Activated CD8-positive, alpha-beta memory T cell treated with anti-CD3 and anti-CD28 coated beads, Interleukin-2, amount 50 U/mL, for 1 hour (primary cell): ENCODE measurements around the gene KRTAP29-1.

ENCODE experiments used
- DNase-seq: peaks from one replicate; pipeline ENCODE4 v3.0.0-alpha.2; 2020; ENCODE audit errors: extremely low read depth

Gene KRTAP29-1

GRCh38 chr17:41328207-41328606 lies 25.6 kb upstream of the KRTAP29-1 start:
- DNase-seq: no peak

DNA sequence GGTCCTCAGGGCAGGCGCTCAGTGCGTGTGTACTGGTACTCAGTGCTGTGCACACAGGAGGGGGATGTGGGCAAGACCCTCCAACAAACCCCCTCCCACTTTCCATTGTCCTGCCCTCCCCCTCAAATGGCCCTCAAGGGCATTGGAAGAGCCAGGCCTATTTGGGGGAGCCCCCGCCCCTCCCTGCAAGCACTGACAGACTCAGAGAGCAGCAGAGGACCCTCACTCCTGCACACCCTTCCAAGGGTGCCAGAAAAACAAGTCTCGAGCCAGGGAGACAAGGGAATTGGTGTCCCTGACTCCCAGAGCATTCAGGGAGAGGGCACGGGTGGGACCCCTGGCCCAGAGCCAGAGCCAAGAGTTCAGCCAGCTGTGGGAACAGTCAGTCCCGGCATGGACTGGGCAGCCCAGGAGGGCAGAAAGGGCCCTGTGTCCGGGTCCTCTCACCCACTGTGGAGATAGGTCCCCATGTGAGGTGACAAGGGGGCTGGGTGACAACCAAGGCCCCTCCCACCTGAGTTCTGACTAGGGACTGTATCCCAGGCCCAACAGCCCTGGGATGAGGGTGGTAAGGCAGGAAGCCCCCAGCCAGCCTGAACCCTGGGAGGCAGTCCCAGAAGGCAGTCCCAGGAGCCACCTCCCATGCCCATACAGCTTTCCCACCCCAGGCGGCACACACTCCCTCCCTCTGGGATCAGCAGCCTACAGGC lies 24.9 kb upstream of the KRTAP29-1 start:
- no peak for DNase-seq

DNA sequence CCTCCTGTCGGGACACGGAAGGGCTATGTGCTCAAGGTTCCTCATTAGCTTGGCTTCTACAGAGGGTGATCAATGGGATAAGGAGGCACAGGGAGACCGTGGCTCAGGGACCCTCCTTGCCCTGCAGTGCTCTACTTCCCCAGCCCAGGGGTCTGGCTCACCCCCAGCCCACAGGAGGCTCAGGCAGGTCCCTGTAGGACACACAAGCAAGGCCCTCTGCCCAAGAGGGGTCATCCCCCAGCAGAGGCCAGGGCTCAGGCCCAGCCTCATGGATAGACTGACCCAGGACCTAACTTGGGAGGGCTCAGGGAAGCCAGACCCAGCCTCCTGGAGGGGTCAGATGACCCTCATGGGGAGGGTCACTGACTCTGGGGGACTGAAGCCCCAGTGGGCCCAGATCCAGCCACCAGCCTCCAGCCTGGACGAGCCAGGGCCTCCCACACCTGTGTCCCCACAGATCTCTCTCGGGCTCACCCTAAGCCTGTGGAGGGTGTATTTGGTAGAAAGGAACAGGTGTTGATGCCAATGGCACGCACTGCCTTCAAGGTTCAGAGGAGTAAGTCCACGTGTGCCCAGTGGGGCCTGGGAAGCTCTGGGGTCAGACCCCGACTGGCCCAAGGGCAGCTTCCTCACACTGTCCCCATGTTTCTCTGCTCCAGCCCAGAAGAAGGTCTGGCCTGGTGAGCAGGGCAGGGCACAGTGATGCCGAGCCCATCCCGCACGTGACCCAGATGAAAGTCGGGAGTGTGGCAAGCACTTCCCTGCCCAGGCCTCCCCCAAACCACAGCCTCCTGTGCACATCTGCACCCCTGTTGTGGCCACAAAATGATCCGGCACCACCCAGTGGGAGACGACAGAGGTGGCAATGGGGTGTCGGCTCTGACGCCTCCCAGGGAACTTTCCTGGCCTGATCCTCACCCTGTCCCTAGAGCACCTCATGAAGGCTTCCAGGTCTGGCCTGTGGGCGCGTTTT lies 23.8 kb upstream of the KRTAP29-1 start:
- DNase-seq: no peak

- no peak for DNase-seq
These were observed 23.0 kb upstream of the KRTAP29-1 start for GRCh38 chr17:41325611-41326010.

GRCh38 chr17:41325126-41325525 lies 22.5 kb upstream of the KRTAP29-1 start:
- no peak for DNase-seq

DNA sequence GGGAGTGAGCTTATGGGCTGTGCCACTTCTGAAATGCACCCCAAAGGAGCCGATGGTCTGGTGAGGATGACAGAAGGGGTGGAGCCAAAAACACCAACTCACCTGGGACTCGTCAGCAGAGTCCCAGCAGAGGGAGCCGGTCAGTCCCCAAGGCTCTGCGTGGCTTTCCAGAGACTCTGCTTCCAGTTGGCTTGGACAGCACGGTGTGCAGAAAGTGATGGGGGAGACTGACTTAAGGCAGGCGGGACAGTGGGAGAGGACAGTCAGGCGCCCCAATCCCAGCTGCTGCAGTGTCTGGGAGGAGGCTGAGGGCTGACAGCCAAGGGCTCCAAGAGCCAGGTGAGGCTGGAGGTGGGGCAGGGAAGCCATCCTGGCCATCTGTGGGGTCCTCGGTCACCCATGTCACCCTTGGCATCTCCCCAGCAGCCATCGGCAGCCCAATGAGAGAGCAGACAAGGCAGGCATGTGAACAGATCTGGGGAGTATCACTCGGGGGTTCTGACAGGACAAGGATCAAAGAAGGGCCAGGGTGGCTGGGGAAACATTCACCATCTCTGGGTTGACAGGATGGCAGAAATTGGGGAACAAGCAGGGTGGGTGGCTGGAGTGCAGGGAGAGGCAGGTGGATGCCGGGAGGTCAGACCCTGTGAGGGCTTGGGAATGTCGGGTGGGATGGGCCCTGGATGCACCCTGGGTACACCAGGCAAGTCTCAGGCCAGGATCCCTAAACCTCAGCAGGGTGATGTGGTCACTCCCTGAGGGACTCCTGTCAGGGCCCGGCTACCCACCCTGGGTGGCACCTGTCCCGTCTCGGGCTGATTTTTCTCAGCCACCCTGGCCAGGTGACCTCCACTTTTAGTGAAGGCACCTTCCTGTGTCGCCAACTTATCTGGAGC lies 21.8 kb upstream of the KRTAP29-1 start:
- DNase-seq: no peak

DNA sequence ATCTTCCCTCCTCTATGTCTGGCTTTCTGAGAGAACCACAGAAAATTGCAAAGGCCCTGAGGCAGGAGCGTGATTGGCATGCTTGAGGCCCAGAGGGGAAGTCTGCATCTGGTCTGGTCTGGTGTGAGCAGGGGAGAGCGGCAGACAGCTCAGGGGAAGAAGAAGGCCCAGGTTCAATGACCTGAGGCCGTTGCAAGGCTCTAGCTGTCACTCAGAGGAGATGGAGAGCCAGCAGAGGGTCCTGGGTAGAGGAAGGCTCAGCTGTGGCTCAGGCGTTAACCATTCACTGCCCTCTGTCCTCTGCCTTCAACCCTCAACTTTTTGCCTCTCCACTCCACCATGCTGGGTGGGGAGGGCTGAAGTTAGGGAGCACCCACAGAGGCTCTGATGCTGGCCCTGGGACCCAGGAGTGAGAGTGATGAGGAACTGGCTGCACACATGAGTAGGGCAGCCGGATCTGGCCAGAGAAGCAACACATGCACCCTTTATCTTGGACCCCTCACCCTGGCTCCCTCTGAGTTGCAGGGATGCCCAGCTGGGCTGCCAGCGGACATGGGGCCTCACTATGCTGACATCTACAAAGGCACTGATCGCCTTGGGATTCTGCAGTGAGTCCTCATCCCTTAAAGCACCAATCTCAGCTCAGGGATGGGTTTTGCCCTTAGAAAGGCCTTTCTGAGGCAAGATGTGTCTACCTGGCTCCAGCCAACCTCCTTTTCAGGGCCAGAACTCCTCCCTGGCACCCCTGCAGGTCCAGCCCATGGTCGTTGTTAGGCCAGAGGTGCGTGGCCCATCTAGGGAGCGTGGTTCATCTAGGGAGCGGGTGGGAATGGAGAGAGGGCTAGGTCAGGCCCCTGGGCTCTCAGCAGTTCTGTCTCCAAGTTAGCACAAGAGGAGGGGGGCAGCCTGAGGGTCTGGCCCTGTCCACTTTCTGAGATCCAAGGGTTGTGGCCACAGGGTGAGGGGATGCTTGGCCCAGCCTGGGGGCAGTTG lies 20.5 kb upstream of the KRTAP29-1 start:
- DNase-seq: no peak

DNA sequence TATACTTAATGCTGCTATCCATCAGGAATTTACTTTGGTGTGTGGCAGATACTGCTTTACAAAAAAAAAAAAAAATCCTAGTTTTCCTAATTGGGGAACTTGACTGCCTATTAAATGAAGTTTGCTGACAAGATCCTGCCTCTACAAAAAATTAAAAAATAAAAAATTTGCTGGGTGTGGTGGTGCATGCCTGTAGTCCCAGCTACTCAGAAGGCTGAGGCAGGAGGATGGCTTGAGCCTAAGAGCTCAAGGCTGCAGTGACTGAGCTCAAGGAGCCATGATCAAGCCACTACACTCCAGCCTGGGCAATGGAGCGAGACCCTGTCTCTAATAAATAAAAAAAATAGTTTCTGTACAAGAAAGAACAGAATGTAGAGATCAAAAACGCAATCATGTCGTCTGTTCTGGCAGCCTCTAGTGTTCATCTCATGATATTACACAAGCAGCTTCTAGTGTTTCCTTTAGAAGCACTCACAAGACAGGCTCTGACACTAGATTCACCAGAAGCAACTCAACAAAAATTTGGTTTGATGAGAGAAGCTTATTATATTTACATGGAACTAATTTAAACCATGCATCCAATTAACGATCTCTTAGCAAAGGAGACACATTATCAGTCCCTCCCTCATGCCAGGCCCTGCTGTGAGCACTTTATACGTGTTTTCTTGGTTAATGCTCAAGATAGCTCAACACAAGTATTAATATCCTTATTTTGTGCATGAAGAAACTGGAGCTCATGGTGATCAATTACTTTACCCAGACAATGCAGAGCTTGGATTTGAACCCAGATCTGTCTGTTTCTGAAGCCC lies 19.6 kb upstream of the KRTAP29-1 start:
- DNase-seq: no peak

DNA sequence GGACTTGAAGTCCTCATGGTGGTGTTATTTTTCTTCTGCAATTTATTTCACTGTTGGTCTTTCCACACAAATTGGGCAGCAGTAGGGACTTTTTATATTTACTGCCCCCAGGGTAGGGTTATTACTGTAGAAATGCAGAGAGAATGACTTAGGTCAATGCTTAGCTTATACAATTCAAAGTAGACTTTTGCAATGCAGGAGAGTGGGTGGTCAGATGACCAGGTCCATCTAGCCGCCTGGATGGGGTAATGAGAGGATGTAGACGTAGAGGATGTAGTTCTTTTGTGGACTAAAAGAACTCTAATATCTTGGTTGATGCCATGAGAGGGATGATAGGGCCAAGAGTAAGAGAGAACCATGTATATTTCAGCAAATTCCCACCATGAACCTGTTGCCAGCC lies 15.6 kb upstream of the KRTAP29-1 start:
- no peak for DNase-seq

DNA sequence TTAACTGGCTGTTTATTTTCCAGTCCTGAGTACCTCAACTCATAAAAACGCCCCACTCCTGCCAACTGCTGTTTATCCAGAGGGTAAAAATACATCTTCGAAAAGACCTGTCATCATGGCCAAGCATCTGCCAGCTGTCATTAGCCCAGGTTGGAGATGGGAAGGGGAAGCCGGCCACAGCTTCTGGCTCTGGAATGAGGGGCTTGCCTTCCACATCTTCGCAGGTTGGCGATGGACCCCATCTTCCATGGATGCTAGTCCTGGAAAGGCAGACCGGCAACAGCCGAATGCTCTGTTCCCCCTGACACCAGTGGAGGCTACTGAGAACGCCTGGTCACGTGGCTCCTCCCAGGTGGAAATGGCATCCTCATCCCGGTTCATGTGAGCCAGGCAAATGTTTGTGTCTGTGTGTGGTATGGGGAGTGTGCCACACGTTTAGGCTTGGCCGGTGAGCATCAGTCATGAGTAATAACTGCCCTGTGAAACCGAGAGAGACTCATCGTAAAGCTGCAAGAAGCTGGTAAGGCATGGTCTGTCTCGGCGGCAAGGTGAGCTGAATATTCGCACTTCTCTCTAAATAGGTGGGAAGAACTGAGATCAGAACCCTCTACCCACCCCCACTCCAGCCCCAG lies 13.3 kb upstream of the KRTAP29-1 start:
- no peak for DNase-seq

DNA sequence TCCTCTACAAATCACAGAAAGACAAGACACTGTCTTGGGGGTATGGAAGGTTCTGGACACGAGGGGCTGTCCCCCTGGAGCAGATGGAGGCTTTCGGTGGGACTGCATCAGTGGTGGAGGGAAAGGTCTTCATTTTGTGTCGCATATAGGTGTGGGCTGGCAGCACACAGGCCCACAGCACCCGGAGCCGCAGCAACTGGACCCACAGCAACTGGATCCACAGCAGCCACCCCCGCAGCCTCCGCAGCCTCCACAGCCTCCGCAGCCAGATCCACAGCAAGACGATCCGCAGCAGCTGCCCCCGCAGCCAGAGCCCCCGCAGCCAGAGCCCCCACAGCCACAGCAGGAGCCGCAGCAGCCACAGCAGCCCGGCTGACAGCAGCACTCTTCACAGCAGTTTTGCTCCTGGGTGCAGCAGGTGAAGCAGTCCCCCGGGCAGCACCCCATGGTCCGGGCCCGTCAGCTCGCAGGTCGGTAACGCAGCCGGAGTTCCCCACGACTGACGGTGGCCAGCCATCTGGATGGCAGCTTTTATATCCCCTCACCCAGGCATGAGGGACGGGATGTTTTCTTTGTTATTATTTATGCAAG lies 12.6 kb upstream of the KRTAP29-1 start, which contains the start of gene KRTAP17-1:
Gene KRTAP17-1, minus strand, starts transcription at position 507 of the 591 bp plus-strand sequence. Its CDS starts 60 bp downstream, at position 447.
- no peak for DNase-seq

DNA sequence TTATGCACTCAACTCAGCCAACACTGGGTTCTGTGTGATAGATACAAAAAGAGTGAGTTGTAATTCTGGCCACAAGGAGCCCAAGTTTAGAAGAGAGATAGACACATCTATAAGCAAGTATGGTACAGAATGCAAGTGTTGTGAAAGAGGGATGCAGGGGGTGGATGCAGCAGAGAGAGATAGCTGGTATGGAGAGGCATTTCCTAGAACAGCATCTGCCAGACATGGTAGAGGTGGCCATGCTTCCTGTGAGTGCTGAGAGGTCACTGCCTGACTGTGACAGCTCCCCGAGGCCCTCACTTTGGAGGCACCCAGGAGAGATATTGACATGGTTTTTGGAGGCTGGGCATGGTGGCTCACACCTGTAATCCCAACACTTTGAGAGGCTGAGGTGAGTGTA lies 8.5 kb upstream of the KRTAP29-1 start:
- no peak for DNase-seq

- peak; percentile 27 for DNase-seq
These were observed 6.3 kb upstream of the KRTAP29-1 start, which contains the start of gene KRTAP16-1 for GRCh38 chr17:41308918-41309359. TSS of gene KRTAP16-1 (minus strand) at chr17:41309309. CDS start at chr17:41309253, 56 bp downstream.

DNA sequence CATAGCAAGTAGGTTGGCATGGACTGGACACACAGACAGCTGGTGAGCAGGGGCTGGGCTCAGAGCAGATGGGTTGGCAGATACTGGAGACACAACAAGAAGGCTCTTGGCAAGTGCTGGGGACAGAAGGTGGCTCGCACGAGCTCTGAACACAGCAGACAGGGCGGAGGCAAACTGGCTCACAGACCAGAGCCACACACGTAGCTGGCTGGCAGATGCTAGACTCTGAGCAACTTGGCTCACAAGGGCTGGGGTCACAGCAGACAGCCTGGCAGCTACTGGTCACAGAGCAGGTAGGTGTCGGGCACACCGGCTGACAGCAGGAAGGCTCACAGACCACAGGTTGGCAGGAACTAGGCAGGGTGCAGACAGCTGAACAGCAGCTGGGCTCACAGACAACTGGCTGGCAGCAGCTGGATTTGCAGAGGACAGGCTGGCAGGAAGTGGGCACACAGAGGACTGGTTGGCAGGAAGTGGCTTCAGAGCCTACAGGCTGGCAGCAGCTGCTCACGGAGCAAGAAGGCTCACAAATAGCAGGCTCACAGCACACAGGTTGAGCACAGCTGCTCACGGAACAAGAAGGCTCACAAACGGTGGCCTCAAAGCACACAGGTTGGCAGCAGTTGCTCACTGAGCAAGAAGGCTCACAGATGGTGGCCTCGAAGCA lies 5.7 kb upstream of the KRTAP29-1 start:
- DNase-seq: peak; percentile 71

DNA sequence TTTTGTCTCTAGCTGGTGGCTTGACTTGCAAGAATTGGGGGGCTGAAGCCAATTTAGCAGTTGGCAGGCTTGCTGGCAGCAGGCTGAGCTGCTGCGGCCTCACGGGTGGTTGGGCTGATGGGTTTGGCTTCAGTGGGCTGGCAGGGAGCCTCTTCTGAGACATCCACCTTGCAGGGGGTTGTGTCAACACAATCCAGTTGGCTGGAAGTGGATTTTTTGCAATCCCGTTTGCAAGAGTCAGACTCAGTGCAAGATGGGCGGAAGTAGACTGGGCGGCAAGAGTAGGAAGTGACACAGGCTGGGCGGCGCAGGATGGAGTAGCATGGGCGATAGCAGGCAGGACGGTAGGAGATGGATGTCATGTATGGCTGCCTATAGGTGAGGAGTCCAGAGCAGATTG lies 5.0 kb upstream of the KRTAP29-1 start:
- DNase-seq: no peak

DNA sequence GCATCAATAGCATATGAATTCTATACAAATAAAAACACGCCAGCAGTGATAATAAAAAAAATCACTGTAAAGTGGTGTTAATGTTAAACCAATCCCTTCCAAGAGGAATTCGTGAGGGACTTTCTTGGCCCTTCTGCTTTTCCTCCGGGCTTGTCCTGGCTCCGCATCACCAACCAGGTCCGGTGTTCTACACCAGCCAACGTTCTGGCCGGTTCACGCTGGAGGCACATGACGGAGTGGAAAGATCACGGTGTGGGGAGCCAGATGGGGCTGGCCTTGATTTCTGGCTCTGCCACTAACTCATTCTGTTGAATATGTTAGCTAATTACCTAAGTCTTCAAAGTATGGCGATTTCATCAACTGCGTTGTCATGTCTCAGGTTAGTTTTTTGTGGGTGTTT lies 1.4 kb upstream of the KRTAP29-1 start:
- DNase-seq: no peak

DNA sequence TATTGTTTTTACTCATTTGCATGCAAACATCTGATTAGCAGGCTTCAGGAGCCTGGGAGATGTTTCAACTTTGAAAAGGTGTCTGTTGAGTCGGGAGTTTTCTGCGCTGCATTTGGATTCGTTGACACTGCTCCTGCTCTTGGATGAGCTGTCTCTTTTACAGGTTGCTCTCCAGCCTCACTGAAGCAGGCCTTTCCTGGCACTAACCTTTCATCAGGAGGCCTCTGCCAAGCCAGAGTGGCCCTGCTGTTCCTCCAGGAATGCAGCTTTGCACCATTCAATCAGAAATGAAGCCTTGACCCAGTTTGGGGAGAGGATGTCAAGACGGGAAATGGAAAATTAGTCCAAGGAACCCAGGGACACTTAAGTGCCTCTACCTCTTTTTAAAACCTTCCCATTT lies 330 bp upstream of the KRTAP29-1 start:
- DNase-seq: no peak

DNA sequence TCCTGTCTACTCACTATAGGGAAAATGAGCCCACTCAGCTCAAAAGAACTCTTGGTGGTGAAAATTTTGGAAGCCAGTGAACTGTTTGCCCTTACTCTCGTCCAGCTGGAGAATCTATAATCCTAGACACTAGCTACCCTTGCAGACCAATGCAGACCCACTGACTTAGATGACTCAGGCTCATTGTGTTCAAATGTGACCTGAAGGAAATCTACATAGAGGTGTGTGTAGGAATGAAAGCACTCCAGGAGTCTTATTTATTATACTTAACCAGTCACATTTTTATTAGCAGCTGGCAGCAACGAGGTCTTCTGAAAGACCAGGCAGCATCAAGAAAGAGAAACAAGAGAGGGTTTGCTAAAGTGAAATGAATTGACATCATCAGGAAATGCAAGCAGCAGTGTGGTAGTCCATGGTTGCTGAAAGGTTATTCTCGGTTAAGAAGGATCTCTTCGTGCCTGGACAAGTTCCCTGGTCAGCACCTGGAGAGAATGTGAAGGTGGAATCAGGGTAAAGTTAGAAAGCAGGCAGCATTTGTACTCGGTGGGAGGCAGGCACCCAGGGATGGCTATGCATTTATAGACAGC lies 1.4 kb downstream of the KRTAP29-1 start:
- DNase-seq: no peak
